Adrenal gland (tissue), 12 donors: Measurements from ENCODE around the gene GRIA4. TPM values are rescaled to one million over a fixed set of nuclear protein-coding genes. Genes with fewer than 3 reads are reported as not detected.

Experiments used
- DNase-seq, 7 donors: peaks; one replicate each; pipeline ENCODE4 v3.0.0-alpha.2; 2019 to 2020
- H3K27ac ChIP-seq, 5 donors: fragments of 200-600 bp; sonication (generic) in 4 of 5; 1 replicate in 3 of 5; 2 replicates in 2 of 5; pipeline versions ENCODE4 v1.5.1 to v1.8.0; 2016 to 2020; ENCODE audit warnings: mild to moderate bottlenecking in 1 of 5
- H3K27me3 ChIP-seq: fragments of 200-600 bp; 2 replicates; pipeline ENCODE4 v1.8.0; 2021
- H3K36me3 ChIP-seq, 2 donors: fragments of 200-600 bp; replicated peaks in 1 of 2; 1 replicate in 1 of 2; 2 replicates in 1 of 2; pipeline versions ENCODE4 v1.5.1 to v1.8.0; 2018 to 2022
- H3K4me1 ChIP-seq, 2 donors: fragments of 200-600 bp; replicated peaks in 1 of 2; 1 replicate in 1 of 2; 2 replicates in 1 of 2; pipeline versions ENCODE4 v1.5.1 to v1.8.0; 2018 to 2021
- H3K4me3 ChIP-seq, 4 donors: fragments of 200-600 bp; sonication (generic) in 3 of 4; one replicate each; pipeline ENCODE4 v1.5.1; 2016 to 2018
- H3K9me3 ChIP-seq, 3 donors: fragments of 200-600 bp; sonication (generic) in 1 of 3; replicated peaks in 1 of 3; 1 replicate in 2 of 3; 2 replicates in 1 of 3; pipeline versions ENCODE4 v1.5.1 to v1.8.0; 2016 to 2021
- CTCF ChIP-seq, 6 experiments: fragments of 450-650 bp in 4 of 6; fragments of 200-600 bp in 2 of 6; sonication (generic) in 1 of 6; IDR thresholded peaks; 1 replicate in 5 of 6; 2 replicates in 1 of 6; pipeline versions ENCODE4 v1.5.1 to v1.8.0; 2016 to 2021; ENCODE audit warnings: antibody characterized with exemption in 6 of 6, mild to moderate bottlenecking in 2 of 6, moderate library complexity in 1 of 6
- POLR2A ChIP-seq, 2 donors: fragments of 450-650 bp; IDR thresholded peaks; one replicate each; pipeline ENCODE4 v1.6.1; 2017; ENCODE audit warnings: antibody characterized with exemption in 2 of 2, mild to moderate bottlenecking in 2 of 2, moderate library complexity in 1 of 2
- WGBS, 4 donors: extraction: QIAGEN DNeasy Blood & Tissue Kit in 2 of 4; methylation state at CpG; one replicate each; pipeline versions ENCODE4 v1.1.5 to v1.1.7; 2013 to 2017; 5-methylcytosine and 5-hydroxymethylcytosine counted together
- intact Hi-C, 2 donors: fragments of 100-400 bp; cut with DNase I; formaldehyde crosslinking; loops; one replicate each; pipeline versions ENCODE4 v1.14.1 to v1.15.0; 2022 to 2023
- polyA plus RNA-seq, 3 donors: library from polyadenylated mRNA; stranded (reverse); fragments of 200-250 nt in 2 of 3; fragments of 350-450 nt in 1 of 3; fragmentation: Illumina TruSeq in 1 of 3; extraction: RNeasy Lipid Tissue Mini Kit (QIAGEN cat#74804) in 1 of 3; gene quantifications; one replicate each; pipeline ENCODE4 v1.2.3, GENCODE V29; 2013 to 2014
- total RNA-seq, 9 donors: library from RNA; depleted of rRNA in 4 of 9; stranded (reverse); fragments of >200 nt in 4 of 9; fragments of 120-200 nt in 1 of 9; fragmentation: NEBNext Ultra II Directional in 1 of 9; extraction: Animal tissue kit (Norgen Biotek cat#: 25700) in 1 of 9; gene quantifications; one replicate each; pipeline versions ENCODE4 v1.1.0 to v1.2.4, GENCODE V29; 2013 to 2023
- donor health status: healthy with polysubstance abuse.
- donor health status: Bipolar disorder and iron deficiency.
- donor health status: DM: yes; HTN: yes; CAD: no.
- donor health status: DM: no; HTN: no; CAD: no.
- donor health status: DM: no; HTN: no; CAD: no.
- donor health status: DM: yes; HTN: yes; CAD: no.

The GRIA4 gene
- total and polyA plus RNA-seq, 12 donors: 0.16 to 6.2 (median 2.0) TPM; not detected in 3

- WGBS, 4 donors: 75 to 84% (median 79%) methylated on average over 5 of the region's 5 CpGs
- DNase-seq: no peak
- Histone ChIP-seq H3K36me3 (no peaks in the 10 kb centered on the region), H3K4me1 (no peaks in the 10 kb centered on the region), H3K4me3 (no peak overlapping the region), H3K27ac (no peak overlapping the region), H3K9me3 (no peaks in the 10 kb centered on the region), H3K27me3 (no peaks in the 10 kb centered on the region)
- intact Hi-C loops: no loop called here
- TF ChIP-seq POLR2A (IDR thresholded peaks at IDR 0.05): no peak
- TF ChIP-seq CTCF (IDR thresholded peaks at IDR 0.05): no peak
These were observed 103.2 kb downstream of the GRIA4 start for GRCh38 chr11:105713106-105713505.

GRCh38 chr11:105713696-105714095 lies 103.8 kb downstream of the GRIA4 start:
- no peaks in the 10 kb centered on the region for H3K9me3 ChIP-seq
- no peak overlapping the region for H3K27ac ChIP-seq
- H3K4me1 ChIP-seq: no peaks in the 10 kb centered on the region
- DNase-seq: no peak
- TF ChIP-seq POLR2A (IDR thresholded peaks at IDR 0.05) (no peak), CTCF (IDR thresholded peaks at IDR 0.05) (no peak)
- H3K27me3 ChIP-seq: no peaks in the 10 kb centered on the region
- intact Hi-C loops: no loop called here
- H3K4me3 ChIP-seq: no peak overlapping the region
- H3K36me3 ChIP-seq: no peaks in the 10 kb centered on the region
- WGBS, 4 donors: 75 to 90% (median 81%) methylated on average over 2 of the region's 2 CpGs

GRCh38 chr11:105718641-105719040 lies 108.8 kb downstream of the GRIA4 start:
- TF ChIP-seq CTCF (IDR thresholded peaks at IDR 0.05) (no peak), POLR2A (IDR thresholded peaks at IDR 0.05) (no peak)
- 75 to 81% (median 78%) methylated on average over 5 of the region's 5 CpGs for WGBS, 4 donors
- no peak overlapping the region for H3K27ac ChIP-seq

GRCh38 chr11:105719073-105719822 lies 109.4 kb downstream of the GRIA4 start:
- 77 to 81% (median 79%) methylated on average over 11 of the region's 11 CpGs for WGBS, 4 donors
- Histone ChIP-seq H3K9me3 (no peaks in the 10 kb centered on the region), H3K27ac (no peak overlapping the region), H3K4me3 (no peak overlapping the region), H3K36me3 (no peaks in the 10 kb centered on the region), H3K4me1 (no peaks in the 10 kb centered on the region), H3K27me3 (no peaks in the 10 kb centered on the region)
- DNase-seq: no peak
- no peak for TF ChIP-seq CTCF (IDR thresholded peaks at IDR 0.05)
- TF ChIP-seq POLR2A (IDR thresholded peaks at IDR 0.05): no peak
- intact Hi-C loops: no loop called here

More at GRCh38 chr11:105718641-105719040, 108.8 kb downstream of the GRIA4 start:
- Histone ChIP-seq H3K27me3 (no peaks in the 10 kb centered on the region), H3K9me3 (no peaks in the 10 kb centered on the region), H3K4me1 (no peaks in the 10 kb centered on the region), H3K4me3 (no peak overlapping the region), H3K36me3 (no peaks in the 10 kb centered on the region)
- no peak for DNase-seq
- intact Hi-C loops: no loop called here
